LoVo (cell line): Measurements from ENCODE around the gene SMO.
"Not testable (repeated sequence)": the region's sequence is repeated elsewhere in the genome, so short reads cannot be mapped to it uniquely, and the experiment has no call there.

ENCODE experiments used
- DNase-seq: peaks from one replicate; pipeline ENCODE4 v3.0.0-alpha.2; 2016; ENCODE audit warnings: low spot score

The SMO gene

DNA sequence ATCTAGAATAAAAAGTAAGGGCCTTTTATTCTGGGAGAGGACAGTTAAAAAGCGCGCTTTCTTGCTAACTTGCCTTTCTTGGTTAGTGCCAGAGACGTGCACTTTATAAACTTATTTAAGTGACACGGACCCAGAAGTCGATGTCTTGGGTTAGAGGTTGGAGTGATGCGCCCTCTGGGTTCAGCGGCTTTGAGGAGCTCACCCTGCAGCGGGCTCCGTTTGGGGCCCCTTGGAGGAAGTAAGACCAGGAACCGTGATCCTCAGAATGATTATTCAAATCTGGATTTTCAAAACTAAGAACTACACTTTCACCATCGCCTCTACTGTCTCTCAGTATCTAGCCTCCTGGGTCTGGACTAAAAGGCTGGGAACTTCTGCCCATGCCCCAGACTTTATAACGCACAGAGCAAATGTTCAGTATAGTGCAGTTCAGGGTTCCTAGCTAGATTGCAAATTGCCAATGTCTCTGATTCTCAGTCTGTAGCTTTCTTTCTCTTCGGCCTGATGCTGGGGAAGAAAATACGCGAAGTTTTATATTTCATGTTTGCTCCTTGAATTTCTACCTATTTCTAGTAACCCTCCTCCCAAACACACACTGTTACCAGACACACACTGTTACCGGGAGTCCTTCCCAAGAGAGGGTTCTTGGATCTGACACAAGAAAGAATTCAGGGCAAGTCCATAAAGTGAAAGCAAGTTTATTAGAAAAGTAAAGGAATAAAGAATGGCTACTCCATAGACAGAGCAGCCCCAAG is 18.6 kb upstream of the SMO start:
- no peak for DNase-seq

DNA sequence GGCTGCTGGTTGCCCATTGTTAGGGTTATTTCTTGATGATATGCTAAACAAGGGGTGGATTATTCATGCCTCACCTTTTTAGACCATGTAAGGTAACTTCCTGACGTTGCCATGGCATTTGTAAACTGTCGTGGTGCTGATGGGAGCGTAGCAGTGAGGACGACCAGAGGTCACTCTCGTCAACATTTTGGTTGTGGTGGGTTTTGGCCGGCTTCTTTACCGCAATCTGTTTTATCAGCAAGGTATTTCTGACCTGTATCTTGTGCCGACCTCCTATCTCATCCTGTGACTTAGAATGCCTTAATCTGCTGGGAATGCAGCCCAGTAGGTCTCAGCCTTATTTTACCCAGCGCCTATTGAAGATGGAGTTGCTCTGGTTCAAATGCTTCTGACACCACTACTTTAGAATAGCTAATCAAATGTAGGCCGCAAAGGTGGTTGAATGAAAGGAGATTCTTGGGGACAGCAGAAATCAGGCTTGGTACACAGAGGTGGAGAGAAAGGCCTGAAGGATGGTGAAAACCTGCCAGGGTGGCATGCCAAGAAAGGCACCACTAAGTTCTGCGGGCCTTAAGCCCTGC is 17.9 kb upstream of the SMO start:
- no peak for DNase-seq

DNA sequence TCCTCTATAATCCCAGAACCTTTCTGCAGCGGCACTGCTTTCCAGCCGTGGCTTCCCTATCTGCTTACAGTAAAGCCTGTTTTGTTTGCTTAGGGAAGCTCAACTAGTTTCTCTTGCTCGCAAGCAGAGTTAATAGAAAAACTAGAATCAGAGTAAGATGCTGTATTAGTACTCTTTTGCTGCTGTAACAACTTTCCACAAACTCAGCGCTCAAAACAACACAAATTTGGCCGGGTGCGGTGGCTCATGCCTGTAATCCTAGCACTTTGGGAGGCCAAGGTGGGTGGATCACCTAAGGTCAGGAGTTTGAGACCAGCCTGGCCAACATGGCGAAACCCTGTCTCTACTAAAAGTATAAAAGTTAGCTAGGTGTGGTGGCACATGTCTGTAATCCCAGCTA is 14.6 kb upstream of the SMO start:
- not testable (repeated sequence) for DNase-seq

DNA sequence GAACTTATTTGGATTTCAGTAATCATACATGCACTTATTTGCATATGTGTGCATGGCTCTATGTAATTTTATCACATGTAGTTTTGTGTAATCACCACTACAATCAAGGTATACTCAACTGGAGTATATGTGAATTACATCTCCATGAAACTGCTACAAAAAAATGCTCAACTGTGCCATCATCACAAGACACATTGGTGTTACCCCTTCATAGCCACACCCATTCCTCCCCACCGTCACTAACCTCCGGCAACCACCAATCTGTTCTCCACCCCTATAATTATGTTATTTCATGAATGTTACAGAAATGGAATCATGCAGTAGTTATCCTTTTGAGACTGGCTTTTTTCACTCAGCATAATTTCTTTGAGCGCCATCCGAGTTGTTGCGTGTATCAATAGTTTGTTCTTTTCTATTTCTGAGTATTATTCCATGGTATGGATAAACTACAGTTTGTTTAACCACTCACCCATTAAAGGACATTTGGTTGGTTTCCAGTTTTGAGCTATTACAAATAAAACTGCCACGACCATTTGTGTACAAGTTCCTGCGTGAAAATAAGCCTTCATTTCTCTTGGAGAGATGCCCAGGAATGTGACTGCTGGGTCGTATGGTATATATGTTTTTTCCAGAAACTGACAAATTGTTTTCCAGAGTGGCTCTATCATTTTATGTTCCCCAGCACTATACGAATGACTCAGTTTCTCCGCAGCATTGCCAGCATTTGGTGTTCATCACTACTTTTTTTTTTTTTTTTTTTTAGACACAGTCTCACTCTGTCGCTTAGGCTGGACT is 11.3 kb upstream of the SMO start:
- DNase-seq, result no peak

DNA sequence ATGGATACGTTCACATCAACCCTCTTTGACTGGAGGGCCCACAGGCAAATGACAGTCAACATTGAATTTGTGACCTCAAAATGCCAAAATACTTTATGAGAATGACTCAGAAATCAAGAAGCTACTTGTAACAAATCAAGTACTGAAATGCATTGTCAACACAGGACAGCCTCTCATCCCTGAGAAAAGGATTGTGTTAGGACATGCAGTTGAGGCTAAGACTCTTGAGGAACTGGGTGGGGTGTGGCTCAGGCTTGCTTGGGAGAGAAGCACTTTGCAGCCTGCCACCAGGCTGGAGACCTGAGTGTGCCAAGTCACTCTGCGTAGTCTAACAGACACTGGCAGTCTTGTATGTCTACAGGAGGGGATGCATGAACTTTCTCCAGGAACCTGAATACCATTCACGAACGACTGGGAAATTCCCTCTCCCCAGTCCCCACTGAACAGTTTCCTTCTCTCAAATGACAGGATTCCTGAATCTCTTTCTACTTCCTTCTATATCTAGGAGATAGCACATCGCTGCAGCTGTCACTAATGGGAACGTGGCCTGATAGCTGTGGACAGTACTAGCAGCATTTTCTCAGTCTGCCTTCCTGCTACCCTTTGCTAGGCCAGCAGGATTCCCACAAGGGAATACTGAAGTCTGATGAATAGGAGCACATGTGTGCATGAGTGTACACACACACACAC is 3.3 kb upstream of the SMO start:
- DNase-seq, result no peak

DNA sequence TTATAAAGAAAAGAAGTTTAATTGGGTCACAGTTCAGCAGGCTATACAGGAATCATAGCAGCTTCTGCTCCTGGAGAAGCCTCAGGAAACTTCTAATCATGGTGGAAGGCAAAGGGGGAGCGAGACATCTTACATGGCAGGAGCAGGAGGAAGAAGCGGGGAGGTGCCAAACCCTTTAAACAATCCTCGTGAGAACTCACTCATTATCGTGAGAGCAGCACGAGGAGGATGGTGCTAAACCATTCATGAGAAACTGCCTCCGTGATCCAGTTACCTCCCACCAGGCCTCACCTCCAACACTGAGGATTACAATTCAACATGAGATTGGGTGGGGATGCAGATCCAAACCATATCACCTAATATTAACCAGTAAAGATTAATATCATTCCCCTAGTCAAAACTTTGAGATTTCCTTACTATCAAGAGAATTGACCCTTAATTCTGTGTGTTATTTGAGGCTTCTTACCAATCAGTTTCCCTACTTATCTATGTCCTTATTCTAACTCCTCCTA is 1.6 kb upstream of the SMO start:
- no peak for DNase-seq

DNA sequence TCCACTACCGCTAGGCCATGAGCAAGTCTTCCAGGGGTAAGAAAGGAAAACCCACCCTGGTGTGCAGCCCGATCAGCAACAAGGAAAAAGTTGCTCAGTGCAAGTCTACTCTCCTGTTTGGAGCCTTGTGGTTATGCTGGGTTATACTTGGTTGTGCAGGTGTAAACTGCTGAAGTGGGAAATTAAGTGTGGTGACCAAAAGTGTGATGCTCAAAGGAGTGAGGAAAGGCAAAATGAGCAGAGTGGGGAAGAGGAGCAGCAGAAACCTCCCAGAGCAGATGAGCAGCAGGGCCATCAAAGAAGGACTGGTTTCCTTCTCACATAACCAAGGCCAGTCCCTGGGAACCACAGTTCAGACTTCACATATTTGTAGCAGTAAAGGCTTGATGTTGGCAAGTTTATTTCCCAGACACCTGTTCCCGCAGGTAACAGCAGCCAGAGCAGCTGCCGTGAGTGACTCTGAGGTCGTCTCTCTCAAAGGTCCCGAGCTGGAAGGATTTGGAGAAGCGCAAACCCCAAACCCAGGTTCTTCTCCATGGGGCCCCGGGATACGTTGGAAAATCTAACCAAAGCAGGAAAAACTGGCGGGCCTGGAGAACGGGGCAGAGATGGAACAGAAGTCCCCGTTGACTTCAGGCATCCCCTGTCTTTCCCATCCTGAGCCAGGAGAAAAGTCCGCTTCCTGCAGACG is 607 bp upstream of the SMO start:
- no peak for DNase-seq

DNA sequence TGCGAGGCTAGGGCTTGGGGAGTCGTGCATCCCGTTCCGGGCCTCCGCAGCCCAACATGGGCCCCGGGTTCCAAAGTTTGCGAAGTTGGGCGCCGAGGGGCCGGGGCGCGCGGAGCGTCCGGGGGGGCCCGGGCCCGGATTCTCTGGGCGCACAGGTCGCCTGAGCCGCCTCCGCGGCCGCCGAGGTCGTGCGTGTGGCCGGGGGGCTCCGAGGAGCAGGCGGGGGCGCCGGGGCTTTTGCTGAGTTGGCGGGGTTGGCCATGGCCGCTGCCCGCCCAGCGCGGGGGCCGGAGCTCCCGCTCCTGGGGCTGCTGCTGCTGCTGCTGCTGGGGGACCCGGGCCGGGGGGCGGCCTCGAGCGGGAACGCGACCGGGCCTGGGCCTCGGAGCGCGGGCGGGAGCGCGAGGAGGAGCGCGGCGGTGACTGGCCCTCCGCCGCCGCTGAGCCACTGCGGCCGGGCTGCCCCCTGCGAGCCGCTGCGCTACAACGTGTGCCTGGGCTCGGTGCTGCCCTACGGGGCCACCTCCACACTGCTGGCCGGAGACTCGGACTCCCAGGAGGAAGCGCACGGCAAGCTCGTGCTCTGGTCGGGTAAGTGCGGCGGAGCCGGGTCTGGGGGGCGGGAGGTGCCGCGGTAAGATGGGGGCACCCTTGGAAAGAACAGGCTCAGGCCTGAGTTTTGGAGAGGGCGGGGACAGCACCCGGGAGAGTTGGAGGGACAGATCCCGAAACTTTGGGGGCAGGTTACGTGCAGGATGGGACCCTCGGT is 643 bp downstream of the SMO start:
- DNase-seq, result no peak

DNA sequence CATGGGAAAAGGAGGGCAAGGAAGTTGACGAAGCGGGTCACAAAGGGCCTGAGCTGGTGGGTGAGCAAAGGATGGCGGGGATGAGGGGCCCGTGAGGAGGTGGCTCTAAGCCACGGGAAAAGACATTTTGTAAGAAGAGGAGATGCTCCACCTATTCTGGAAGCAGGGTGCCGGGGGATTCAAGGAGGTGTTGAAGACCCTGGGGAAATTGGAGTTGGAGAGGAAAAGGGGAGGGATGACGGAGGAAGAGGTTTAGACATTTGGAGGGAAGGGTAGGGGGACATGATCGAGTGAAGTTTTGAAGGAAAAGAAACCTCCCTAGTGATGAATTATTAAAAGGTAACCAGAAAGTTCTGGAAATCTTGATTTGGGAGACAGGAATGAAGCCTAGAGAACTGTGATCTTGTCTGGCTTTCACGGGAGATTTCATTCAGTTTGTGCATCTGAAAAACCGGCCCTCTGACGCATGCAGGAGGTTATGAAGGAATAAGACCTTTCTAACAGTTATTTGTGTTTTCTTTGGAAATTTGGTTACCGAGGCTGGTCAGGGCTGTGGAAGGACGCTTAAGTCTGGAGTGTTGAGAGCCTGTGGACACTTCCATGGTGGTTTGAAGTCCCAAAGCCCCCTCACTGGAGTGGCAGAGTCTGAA is 1.4 kb downstream of the SMO start:
- no peak for DNase-seq

DNA sequence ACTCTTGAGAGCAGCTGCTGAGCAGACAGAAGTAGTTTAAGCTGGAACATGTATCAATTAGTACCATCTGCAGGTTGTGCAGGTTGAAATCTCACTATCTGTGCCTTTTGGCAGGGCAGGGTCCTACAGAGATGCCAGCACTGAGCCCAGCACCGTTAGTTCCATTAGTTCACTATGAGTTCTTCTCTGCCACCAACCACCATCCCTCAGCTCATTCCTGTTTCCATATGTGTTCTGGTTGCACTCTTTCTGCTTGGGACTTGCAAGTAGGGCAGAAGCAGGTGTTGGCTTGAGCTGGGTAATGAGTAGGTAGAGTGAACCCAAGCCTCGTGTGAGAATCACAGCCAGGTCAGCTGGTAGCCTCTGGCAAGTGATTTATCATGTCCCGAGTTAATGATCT is 2.8 kb downstream of the SMO start:
- no peak for DNase-seq

DNA sequence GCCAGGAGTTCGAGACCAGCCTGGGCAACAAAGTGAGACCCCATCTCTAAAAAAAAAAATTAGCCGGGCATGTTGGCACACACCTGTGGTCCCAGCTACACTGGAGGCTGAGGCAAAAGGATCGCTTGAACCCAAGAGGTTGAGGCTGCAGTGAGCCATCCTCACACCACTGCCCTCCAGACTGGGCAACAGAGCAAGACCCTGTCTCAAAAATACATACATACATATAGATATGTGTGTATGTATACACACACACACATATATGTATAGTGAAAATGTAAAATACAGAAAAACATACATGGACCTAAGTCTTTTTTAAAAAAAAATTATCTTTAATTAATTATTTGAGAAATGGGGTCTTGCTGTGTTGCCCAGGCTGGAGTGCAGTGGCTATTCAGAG is 5.5 kb downstream of the SMO start:
- no peak for DNase-seq

DNA sequence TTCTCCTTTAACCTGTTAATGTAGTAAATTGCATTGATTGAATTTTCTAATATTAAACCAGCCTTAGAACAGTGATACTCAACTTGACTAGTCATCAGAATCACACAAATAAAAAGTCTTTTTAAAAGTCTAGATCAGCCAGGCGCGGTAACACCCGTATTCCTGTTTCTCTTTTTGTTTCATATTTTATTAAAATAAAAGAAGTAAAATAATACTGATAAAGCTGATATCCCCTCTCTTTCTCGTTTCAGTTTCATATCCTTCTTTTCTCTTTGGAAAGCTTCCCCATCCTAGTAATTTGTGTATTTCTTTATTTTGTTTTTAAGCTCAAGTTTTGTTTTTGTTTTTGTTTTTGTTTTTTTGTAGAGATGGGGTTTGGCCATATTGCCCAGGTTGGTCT is 9.3 kb downstream of the SMO start:
- no peak for DNase-seq

DNA sequence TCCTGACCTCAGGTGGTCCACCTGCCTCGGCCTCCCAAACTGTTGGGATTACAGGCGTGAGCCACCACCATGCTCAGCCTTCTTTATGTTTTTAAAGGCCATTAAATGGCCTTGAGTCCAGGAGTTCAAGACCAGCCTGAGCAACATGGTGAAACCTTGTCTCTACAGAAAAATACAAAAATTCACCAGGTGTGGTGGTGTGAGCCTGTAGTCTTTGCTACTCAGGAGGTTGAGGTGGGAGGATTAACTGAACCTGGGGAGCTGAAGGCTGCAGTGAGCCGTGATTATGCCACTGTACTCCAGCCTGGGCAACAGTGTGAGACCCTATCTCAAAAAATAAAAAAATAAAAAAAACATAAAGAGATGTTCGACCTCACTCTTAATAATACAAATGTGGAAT is 11.0 kb downstream of the SMO start:
- no peak for DNase-seq

DNA sequence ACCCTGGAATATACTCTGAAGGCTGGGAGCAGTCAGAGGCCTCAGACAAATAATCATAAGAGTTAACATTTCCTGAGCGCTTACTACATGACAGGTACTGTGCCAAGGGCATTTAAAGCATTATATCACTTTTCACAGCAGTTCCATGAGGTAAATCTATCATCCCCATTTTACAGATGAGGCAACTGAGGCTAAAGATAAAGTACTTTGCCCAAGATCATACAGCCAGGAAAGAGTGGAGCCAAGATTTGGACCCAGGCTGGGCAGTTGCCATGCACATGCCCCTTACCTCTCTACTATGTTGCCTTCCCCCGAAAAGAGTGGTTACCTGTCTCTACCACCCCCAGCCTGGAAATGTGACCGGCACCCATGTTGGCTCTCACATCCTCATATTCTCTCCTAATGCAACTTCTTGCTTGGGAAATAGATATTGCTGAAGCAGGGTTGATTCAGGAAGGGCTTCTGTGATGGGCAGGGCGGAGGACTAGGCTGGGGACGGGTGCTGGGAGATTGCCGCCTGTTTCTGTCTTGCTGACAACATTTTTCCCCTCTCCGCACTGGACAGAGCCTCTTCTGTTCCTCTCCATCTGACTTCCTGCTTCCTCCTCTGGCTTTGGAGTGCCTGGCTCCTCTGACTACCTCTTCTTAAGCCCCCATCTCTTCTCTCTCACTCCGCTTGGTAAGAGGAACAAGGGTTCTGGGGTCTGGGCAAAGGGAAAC is 13.8 kb downstream of the SMO start:
- DNase-seq, result no peak

DNA sequence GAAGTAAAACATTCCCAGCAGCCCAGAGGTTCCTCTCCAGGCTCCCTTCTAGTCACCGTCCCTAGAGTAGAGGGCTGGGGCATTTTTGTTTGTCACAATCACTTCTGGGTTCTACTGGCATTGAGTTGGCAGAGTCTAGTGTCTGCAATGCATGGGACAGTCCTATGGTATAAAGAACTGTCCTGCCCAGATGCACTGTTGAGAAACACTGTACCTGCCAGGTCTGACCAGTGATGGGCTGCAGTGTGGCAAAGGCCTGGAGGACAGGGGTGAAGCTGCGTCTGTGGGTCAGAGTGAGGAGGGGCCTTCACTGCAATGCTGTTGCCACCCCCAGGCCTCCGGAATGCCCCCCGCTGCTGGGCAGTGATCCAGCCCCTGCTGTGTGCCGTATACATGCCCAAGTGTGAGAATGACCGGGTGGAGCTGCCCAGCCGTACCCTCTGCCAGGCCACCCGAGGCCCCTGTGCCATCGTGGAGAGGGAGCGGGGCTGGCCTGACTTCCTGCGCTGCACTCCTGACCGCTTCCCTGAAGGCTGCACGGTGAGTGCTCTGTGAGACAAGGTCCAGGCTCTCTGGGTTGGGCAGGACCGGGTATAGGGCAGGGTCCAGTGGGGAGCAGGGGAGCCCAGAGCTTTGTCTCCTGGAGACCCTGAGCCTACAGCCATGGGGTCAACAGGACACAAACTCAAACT is 14.8 kb downstream of the SMO start:
- no peak for DNase-seq

DNA sequence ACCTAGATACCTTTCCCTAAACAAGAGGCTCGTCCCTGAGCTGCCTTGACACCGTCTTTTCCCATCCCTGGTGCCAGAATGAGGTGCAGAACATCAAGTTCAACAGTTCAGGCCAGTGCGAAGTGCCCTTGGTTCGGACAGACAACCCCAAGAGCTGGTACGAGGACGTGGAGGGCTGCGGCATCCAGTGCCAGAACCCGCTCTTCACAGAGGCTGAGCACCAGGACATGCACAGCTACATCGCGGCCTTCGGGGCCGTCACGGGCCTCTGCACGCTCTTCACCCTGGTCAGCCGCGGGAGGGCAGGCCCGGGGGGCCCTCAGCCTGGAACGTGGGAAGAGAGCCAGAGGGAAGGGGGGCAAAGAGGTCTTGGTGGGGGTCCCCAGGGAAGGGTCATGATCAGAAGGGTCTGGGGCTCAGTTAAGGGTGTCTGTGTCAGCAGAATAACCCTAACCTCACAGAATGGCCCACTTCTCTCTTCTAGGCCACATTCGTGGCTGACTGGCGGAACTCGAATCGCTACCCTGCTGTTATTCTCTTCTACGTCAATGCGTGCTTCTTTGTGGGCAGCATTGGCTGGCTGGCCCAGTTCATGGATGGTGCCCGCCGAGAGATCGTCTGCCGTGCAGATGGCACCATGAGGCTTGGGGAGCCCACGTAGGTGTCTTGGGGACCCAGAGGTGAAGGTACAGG is 16.8 kb downstream of the SMO start:
- no peak for DNase-seq

DNA sequence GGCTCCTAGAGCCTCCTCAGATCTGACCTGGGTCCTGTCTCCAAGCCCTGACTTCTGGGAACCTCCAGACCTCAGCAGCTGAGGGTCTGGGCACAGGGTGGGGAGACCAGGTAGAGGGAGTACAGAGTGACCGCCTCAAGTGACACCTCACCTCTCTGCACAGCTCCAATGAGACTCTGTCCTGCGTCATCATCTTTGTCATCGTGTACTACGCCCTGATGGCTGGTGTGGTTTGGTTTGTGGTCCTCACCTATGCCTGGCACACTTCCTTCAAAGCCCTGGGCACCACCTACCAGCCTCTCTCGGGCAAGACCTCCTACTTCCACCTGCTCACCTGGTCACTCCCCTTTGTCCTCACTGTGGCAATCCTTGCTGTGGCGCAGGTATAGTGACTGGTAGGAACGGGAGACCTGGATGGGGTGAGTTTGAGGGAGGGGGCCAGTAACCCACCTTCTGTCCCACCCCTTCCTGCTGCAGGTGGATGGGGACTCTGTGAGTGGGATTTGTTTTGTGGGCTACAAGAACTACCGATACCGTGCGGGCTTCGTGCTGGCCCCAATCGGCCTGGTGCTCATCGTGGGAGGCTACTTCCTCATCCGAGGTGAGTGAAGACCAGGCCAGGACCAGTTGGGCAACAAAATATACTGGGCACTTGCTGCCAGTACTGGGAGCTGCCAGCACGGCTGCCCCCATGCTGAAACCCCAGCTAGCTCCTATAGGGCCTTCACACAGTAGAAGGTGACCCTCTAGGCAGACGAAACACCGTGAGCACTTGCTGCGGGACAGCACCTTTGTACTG is 17.8 kb downstream of the SMO start:
- DNase-seq, result no peak

DNA sequence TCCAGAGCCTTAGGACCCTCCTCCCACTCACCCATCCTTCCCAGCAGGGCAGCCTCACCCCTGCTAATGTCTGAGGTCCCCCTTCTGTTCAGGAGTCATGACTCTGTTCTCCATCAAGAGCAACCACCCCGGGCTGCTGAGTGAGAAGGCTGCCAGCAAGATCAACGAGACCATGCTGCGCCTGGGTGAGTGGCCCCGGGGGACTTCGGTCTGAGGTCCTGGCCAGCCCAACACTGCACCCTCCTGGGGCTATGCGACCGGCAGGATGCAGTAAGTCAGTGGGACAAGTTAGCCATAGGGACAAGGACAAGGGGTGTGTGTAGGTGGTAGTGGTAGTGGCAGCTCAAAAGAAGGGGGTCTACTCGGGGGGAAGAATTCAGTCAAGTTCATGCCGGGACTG is 20.2 kb downstream of the SMO start:
- no peak for DNase-seq
